Astrocyte (in vitro differentiated cells and primary cell): Measurements from ENCODE around the gene DYNC1I1.

Experiments used
- EZH2 ChIP-seq: IDR thresholded peaks from 2 replicates; pipeline ENCODE4 v1.6.1; 2012; ENCODE audit warnings: mild to moderate bottlenecking, low read length, inconsistent platforms; ENCODE audit not compliant: insufficient read depth
- TF ChIP-seq, protein P1 (sequence below): IDR thresholded peaks from 2 replicates; pipeline ENCODE4 v1.5.1; 2011; ENCODE audit warnings: low read depth, mild to moderate bottlenecking, inconsistent platforms, low read length, moderate library complexity; ENCODE audit not compliant: insufficient read depth

DNA sequence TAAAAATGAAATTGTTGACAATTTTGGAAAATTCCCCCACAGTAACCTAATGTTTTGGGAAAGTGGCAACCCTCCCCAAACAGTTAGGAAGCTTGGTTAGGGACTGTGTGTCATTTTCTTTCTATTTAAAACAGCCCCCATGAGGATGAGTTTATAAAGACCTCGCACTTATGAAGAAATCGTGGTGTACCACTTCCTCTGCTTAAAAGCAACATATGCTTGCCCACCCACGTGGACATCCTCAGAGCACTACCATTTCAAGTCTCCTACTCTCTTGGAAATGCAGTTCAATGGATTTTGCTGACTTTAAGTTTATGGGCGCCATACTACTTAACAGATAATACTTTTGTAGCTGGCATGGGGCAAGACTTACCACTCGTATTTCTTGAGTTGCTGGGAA, 223.8 kb downstream of the DYNC1I1 start:
- TF ChIP-seq, protein P1, sequence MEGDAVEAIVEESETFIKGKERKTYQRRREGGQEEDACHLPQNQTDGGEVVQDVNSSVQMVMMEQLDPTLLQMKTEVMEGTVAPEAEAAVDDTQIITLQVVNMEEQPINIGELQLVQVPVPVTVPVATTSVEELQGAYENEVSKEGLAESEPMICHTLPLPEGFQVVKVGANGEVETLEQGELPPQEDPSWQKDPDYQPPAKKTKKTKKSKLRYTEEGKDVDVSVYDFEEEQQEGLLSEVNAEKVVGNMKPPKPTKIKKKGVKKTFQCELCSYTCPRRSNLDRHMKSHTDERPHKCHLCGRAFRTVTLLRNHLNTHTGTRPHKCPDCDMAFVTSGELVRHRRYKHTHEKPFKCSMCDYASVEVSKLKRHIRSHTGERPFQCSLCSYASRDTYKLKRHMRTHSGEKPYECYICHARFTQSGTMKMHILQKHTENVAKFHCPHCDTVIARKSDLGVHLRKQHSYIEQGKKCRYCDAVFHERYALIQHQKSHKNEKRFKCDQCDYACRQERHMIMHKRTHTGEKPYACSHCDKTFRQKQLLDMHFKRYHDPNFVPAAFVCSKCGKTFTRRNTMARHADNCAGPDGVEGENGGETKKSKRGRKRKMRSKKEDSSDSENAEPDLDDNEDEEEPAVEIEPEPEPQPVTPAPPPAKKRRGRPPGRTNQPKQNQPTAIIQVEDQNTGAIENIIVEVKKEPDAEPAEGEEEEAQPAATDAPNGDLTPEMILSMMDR = no peak
- no peak for TF ChIP-seq EZH2
